NCI-H2081 treated with DMSO at 0.1 percent for 48 hours (cell line): ENCODE results near the gene ATF2.
A peak's percentile ranks its signal among the peaks of the same experiment; 100 is the strongest.

Experiments
- DNase-seq: peaks from one replicate; lab custom pipeline; 2025; lab: John Stamatoyannopoulos, UW

ATF2 gene

DNA sequence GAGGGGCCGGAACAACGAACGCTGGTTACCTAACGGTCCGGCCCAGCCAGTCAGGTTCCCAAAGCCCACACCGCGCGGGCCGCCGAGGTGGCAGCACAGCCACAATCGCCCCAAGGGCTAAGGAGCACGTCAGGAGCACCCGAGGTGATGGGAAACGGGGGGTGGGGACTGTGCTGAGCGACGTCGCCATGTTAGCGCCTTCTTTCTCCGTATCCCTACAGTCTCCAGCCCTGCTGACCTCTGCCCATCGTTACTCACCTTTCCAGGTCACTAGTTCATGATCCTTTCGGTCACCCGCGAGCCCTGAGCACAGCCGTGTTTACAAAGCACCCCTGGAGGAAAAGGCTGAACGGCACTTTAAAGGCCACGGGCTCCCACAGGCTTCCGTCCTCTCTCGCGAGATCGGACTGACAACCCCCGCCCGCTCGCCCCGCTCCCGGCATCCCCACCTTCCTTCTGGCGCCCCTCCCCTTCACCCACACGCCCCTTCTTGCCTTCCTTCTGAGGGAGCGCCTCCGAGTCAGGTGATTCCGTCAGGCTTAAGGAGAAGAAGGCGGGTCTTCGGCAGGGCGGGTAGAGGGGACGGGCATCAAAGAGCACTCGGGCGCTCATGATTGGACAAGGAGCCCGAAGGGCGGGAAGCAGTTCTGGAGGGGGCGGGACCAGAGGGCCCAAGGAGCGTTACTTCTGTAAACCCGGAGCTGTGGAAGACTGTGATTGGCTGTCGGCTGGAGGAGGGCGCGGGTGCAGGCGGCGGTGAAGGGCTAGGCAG lies at the start of gene ATF2:
Gene ATF2 (minus strand): TSS at position 412 of the 772 bp plus-strand sequence. CDS start 31,760 bp downstream, outside the sequence.
- peak; percentile 98 for DNase-seq

DNA sequence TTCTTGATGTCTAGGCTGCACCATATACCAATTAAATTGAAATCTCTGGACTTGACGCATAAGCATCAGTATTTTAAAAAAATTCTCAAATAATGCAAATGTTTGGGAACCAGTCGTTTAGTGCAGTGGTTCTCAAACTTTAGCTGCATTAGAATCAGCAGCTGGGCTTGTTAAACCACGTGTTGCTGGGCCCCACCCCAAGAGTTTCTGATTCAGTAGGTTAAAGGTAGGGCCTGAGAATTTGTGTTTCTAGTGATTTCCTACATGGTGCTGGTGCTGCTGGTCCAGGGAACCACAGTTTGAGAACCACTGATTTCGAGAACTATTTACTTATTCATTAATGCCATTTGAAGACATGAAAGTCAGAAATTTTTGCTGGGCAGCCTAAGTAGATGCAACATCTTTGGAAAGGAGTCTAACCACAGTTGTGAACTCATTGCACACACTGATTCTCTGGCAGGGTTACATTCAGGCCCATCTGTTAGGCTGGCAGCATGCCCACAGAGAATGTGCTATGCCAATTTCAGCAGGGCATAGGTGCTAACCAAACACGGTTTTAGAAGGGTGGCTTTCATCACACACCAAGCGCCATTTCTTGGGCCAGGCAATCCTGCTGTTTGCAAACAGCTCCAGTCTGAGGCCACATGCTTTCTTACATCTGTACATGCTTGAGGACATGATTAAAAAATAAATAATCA lies 39.9 kb upstream of the ATF2 start:
- DNase-seq = peak; percentile 91

DNA sequence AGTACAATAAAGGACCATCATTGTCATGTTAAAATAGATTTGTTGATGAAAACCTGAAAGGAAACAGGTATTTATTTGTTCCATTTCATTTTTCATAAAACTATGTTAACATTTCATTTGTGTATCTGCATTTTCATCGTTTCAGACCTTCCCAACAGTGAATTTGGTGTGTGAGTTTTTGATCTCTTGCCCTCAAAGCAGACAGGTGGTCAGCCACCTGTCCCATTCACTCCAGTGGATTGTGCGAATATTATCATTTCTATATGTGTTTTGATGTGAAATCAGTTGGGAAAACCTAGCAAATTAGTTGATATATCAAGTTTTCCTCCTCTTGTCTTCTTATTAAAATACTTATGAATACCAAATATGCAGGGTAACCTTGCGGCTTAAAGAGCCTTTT lies 38.9 kb upstream of the ATF2 start:
- no peak for DNase-seq

GRCh38 chr2:175205523-175205922 lies 37.5 kb upstream of the ATF2 start:
- DNase-seq = no peak

GRCh38 chr2:175203621-175204496 lies 35.9 kb upstream of the ATF2 start:
- DNase-seq = peak; percentile 53

GRCh38 chr2:175195012-175195411 lies 27.0 kb upstream of the ATF2 start:
- DNase-seq = no peak

DNA sequence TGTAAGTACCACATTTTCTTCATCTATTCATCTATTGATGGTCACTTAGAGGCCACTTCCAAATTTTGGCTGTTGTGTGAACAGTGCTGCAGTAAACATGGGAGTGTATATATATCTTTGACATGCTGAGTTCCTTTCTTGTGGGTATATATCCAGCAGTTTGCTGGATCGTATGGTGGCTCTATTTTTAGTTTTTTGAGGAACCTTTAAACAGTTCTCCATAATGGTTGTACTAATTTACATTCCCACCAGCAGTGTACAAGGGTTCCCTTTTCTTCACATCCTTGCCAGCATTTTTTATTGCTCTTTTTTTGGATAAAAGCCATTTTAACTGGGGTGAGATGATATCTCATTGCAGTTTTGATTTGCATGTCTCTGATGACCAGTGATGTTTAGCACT lies 20.8 kb upstream of the ATF2 start:
- DNase-seq = no peak

DNA sequence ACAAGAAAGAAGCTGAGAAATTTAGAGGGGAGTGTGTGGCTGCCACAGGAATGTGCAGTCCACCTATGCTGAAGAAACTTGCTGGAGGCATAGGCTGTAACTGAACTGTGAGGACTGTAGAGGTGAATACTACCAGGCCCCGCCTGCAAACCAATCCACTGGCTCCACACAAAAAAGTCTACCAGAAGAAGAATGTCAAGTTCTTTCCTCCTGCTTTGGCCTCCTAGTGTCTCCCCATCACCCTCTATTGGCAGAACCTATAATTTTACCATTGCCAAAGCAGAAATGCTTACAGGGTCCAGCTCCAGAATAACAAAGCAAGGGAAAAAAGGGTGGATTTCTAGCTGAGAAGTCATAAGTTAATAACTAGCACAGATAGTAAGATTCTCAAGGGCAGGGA lies 19.4 kb upstream of the ATF2 start:
- DNase-seq = no peak

- no peak for DNase-seq
Observed at GRCh38 chr2:175183674-175184073, 15.7 kb upstream of the ATF2 start.

GRCh38 chr2:175181877-175182308 lies 13.9 kb upstream of the ATF2 start:
- no peak for DNase-seq

DNA sequence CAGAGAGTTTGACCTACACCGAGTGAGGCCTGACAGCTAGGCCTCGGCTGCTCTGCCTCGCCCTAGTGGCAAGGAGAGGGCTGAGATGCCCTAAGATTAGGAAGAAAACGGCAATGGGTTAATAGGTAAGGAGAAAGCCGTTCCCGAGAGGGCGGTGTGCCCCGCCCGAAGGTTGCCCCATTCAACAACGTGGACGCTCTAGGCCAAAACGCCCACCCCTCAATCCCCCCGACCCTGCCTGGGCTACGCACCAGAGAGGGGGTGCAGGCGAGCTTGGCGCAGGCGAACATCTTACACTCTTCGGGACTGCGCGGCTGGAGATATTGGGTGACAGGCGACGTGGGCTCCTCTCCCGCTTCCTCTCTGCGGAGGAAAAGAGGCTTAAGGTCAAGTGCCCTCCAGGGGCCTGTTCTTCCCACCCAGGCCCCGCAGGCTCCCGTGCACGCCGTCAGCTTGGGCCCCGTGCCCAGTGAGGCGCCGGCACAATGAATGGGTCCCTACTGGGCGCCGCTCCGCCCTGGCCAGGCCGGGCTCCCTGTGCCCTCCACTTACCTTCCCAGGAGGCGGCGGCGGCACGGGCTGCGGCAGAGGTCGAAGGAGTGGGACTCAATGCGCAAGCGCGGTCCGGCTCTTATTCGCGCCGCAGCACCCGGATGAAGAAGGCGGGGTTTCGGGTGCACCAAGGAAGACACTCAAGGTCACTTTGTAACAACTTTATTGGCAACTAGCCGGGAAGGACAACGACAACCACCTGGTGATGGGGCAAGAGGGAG lies 13.3 kb upstream of the ATF2 start, which contains the start of gene ATP5MC3:
Gene ATP5MC3 (minus strand): TSS at position 607 of the 773 bp plus-strand sequence. CDS start 317 bp downstream, at position 290.
- peak; percentile 81 for DNase-seq

GRCh38 chr2:175180701-175181103 lies 12.7 kb upstream of the ATF2 start:
- no peak for DNase-seq

DNA sequence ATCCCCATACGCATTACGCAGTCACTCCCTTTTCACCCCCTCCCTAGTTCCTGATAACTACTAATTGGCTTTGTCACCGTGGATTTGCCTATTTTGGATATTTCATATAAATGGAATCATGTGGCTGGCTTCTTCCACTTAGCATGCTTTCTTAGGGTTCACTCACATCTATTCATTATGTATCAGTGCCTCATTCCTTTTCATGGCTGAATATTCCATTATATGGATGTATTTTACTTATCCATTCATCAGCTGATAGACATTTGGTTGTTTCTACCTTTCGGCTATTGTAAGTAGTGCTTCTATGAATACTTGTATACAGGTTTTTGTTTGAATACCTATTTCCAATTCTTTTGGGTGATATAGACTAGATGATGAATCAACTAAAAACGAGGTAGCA lies 8.6 kb upstream of the ATF2 start:
- no peak for DNase-seq

- no peak for DNase-seq
Observed at GRCh38 chr2:175175896-175176295, 7.9 kb upstream of the ATF2 start.

GRCh38 chr2:175175320-175175719 lies 7.3 kb upstream of the ATF2 start:
- DNase-seq = no peak

- DNase-seq = no peak
Observed at GRCh38 chr2:175170659-175171304, 2.8 kb upstream of the ATF2 start.

DNA sequence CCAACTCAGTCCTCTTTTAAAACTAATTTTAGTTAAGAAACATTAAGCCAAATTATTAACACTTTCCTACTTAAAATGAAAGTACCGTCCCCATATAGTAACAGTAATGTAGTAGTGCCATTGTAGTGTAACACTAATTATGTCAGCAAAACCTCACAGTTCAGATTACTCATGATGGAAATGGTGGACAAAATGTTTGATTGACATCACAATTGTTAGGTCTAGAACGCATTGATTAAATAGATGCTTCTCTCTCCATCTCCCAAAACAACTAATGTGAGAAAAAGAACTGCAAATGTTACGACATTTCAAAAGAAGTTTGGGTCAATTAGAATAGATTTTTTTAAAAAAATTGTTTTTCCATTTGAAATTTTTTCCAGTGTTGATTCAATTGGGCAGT lies 1.2 kb upstream of the ATF2 start:
- no peak for DNase-seq

DNA sequence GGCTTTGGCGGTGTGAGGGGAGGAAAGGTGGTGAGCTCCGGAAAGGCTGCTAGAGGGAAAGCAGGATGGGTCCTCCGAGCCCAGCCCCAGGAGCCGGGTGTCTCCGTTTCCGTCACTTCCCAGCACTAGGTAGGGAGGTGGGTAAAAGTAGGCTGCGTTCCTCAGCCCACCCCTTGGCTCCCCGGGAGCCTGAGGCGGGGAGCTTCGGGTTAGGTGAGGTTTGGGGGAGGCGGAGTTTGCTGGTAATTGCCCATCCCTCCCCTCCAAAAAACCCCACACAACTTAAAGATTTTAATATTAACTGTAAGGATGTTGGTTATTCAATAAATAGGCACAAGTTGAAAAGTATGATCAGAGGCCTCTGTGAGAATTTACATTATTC lies 552 bp upstream of the ATF2 start:
- DNase-seq = no peak

DNA sequence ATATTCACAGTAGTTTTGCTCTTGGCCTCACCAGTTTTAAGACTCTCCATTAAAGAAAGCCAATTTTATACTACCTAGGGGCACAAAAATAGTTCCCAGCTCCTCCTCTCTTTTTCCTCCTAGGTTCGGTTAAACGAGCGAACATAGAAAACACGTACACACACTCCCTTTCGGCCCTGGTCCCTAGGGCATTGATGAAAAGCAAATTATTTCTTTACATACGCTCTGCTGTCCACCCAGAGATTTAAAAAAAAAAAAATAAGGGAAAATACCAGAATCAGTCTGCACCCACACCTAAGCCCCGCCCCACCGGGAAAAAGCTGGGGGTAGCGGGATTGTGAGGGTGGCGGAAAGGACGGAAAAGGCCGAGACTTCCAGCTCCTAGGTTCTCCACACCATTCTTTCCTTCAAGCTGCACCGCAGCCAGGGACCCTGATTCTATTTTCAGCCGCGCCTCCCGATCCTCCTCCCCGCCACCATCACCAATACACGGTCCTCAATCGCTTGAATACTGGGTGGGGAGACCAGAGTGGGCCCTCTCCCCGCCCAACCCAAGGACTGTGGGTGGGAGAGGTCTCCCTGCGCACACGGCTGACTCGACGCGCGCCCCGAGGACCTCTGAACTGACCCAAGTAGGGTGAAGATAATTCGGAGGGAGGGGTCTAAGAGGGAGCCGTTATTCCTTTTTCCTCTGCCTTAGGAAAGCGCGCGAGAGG lies 769 bp downstream of the ATF2 start:
- DNase-seq = no peak

- DNase-seq = no peak
Observed at GRCh38 chr2:175166216-175166824, 1.7 kb downstream of the ATF2 start.
